ENCODE data around the gene CTSA.

- TF ChIP-seq CREB1 (IDR thresholded peaks at IDR 0.05; ENCODE audit: low read depth) (no peak), EP300 (IDR thresholded peaks at IDR 0.05; ENCODE audit: borderline replicate concordance) (no peak), TAF1 (IDR thresholded peaks at IDR 0.05; ENCODE audit: low read depth) (no peak), YY1 (IDR thresholded peaks at IDR 0.05; ENCODE audit: low read depth) (no peak), ZBTB7A (IDR thresholded peaks at IDR 0.05; ENCODE audit: low read depth) (no peak), EGR1 (IDR thresholded peaks at IDR 0.05) (no peak), MAX (IDR thresholded peaks at IDR 0.05) (no peak), CEBPB (IDR thresholded peaks at IDR 0.05) (no peak), RAD21 (IDR thresholded peaks at IDR 0.05; ENCODE audit: low read depth) (no peak), NFIC (IDR thresholded peaks at IDR 0.05) (no peak)
- TF ChIP-seq, protein P1, sequence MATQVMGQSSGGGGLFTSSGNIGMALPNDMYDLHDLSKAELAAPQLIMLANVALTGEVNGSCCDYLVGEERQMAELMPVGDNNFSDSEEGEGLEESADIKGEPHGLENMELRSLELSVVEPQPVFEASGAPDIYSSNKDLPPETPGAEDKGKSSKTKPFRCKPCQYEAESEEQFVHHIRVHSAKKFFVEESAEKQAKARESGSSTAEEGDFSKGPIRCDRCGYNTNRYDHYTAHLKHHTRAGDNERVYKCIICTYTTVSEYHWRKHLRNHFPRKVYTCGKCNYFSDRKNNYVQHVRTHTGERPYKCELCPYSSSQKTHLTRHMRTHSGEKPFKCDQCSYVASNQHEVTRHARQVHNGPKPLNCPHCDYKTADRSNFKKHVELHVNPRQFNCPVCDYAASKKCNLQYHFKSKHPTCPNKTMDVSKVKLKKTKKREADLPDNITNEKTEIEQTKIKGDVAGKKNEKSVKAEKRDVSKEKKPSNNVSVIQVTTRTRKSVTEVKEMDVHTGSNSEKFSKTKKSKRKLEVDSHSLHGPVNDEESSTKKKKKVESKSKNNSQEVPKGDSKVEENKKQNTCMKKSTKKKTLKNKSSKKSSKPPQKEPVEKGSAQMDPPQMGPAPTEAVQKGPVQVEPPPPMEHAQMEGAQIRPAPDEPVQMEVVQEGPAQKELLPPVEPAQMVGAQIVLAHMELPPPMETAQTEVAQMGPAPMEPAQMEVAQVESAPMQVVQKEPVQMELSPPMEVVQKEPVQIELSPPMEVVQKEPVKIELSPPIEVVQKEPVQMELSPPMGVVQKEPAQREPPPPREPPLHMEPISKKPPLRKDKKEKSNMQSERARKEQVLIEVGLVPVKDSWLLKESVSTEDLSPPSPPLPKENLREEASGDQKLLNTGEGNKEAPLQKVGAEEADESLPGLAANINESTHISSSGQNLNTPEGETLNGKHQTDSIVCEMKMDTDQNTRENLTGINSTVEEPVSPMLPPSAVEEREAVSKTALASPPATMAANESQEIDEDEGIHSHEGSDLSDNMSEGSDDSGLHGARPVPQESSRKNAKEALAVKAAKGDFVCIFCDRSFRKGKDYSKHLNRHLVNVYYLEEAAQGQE (IDR thresholded peaks at IDR 0.05; ENCODE audit: low read depth), result no peak
Measured at GRCh38 chr20:45894797-45895196, 3.7 kb downstream of the CTSA start.

Data from Ishikawa (cell line).